ENCODE measurements around the gene ECD. TPM values are rescaled to one million over a fixed set of nuclear protein-coding genes. Genes with fewer than 3 reads are reported as not detected.
A peak's percentile ranks its signal among the peaks of the same experiment; 100 is the strongest.
"Not testable (repeated sequence)": the region's sequence is repeated elsewhere in the genome, so short reads cannot be mapped to it uniquely, and the experiment has no call there.

The ECD gene
- total RNA-seq, 1 donor from 2014 or later: 17.0 TPM

- peak; percentile 88 for DNase-seq (ENCODE audit: low spot score)
- intact Hi-C loops (cut with DNase I): loop anchor here (2.0 to 5.0 kb wide), 2 partner anchors 14 to 57 kb away; partner anchors contain the start of genes ECD, FAM149B1 and P4HA1
Measured at GRCh38 chr10:73110345-73110849, 57.4 kb downstream of the ECD start, which contains the start of gene NUDT13. Gene NUDT13 (plus strand): TSS chr10:73110455. CDS start chr10:73114366, 3,911 bp downstream.

- intact Hi-C loops (cut with DNase I); DNase-seq (ENCODE audit: low spot score): not testable (repeated sequence)
Measured at GRCh38 chr10:73109248-73109652, 58.6 kb downstream of the ECD start.

- intact Hi-C loops (cut with DNase I): no loop called here
Measured at GRCh38 chr10:73106301-73106700, 61.5 kb downstream of the ECD start.

GRCh38 chr10:73099141-73099540 lies 68.7 kb downstream of the ECD start:
- intact Hi-C loops (cut with DNase I): no loop called here

More at GRCh38 chr10:73106301-73106700, 61.5 kb downstream of the ECD start:
- no peak for DNase-seq (ENCODE audit: low spot score)

GRCh38 chr10:73097305-73097670 lies 70.5 kb downstream of the ECD start:
- DNase-seq (ENCODE audit: low spot score): no peak
- intact Hi-C loops (cut with DNase I): loop anchor here (2.0 kb wide), 2 partner anchors 14 to 72 kb away; partner anchors contain the start of genes ECD, FAM149B1 and NUDT13

More at GRCh38 chr10:73099141-73099540, 68.7 kb downstream of the ECD start:
- no peak for DNase-seq (ENCODE audit: low spot score)

- DNase-seq (ENCODE audit: low spot score): peak; percentile 99
- intact Hi-C loops (cut with DNase I): loop anchor here (1.0 to 2.0 kb wide), 3 partner anchors 14 to 72 kb away; partner anchors contain the start of genes ECD, FAM149B1 and NUDT13
Measured at GRCh38 chr10:73096449-73097304, 71.1 kb downstream of the ECD start, which contains the start of gene P4HA1. Gene P4HA1 (minus strand): TSS chr10:73096866. CDS start chr10:73074883, 21,983 bp downstream.

GRCh38 chr10:73096041-73096448 lies 71.8 kb downstream of the ECD start:
- intact Hi-C loops (cut with DNase I): loop anchor here (1.0 to 2.0 kb wide), 3 partner anchors 15 to 73 kb away; partner anchors contain the start of genes ECD, FAM149B1 and NUDT13
- DNase-seq (ENCODE audit: low spot score): peak; percentile 91

- intact Hi-C loops (cut with DNase I): loop anchor here (1.0 to 2.0 kb wide), 3 partner anchors 15 to 73 kb away; partner anchors contain the start of genes ECD, FAM149B1 and NUDT13
- peak; percentile 80 for DNase-seq (ENCODE audit: low spot score)
Measured at GRCh38 chr10:73095481-73096021, 72.3 kb downstream of the ECD start.

GRCh38 chr10:73094986-73095480 lies 72.8 kb downstream of the ECD start:
- intact Hi-C loops (cut with DNase I): no loop called here

GRCh38 chr10:73093922-73094850 lies 73.6 kb downstream of the ECD start:
- intact Hi-C loops (cut with DNase I): no loop called here
- DNase-seq (ENCODE audit: low spot score): no peak

More at GRCh38 chr10:73094986-73095480, 72.8 kb downstream of the ECD start:
- DNase-seq (ENCODE audit: low spot score): no peak

GRCh38 chr10:73092830-73093229 lies 75.0 kb downstream of the ECD start:
- DNase-seq (ENCODE audit: low spot score): no peak
- intact Hi-C loops (cut with DNase I): no loop called here

GRCh38 chr10:73088304-73088703 lies 79.5 kb downstream of the ECD start:
- DNase-seq (ENCODE audit: low spot score): no peak
- intact Hi-C loops (cut with DNase I): no loop called here

GRCh38 chr10:73086816-73087215 lies 81.0 kb downstream of the ECD start:
- intact Hi-C loops (cut with DNase I): no loop called here
- no peak for DNase-seq (ENCODE audit: low spot score)

- DNase-seq (ENCODE audit: low spot score): no peak
- intact Hi-C loops (cut with DNase I): no loop called here
Measured at GRCh38 chr10:73084209-73084608, 83.6 kb downstream of the ECD start.

Other genes starting within 250 kb of the ECD start
- gene PLA2G12B, start 213.2 kb downstream of the ECD start, total RNA-seq: not detected
- 54.8 TPM for gene P4HA1, start 71.1 kb downstream of the ECD start, total RNA-seq
- 2.4 TPM for gene NUDT13, start 57.6 kb downstream of the ECD start, total RNA-seq
- gene FAM149B1, start 111 bp upstream of the ECD start, total RNA-seq: 11.5 TPM
- gene DNAJC9, start 79.2 kb upstream of the ECD start, total RNA-seq: 7.4 TPM
- 95.5 TPM for gene MRPS16, start 84.6 kb upstream of the ECD start, total RNA-seq
- gene CFAP70, start 190.9 kb upstream of the ECD start, total RNA-seq: 1.4 TPM
- 132 TPM for gene ANXA7, start 246.1 kb upstream of the ECD start, total RNA-seq